SU-DHL-6 (cell line): Measurements from ENCODE around the gene EHD4.

Experiments
- H2AFZ ChIP-seq: fragments of 200-600 bp; sonication (generic); 2 replicates; pipeline ENCODE4 v1.6.1; 2014; ENCODE audit warnings: low read depth, mild to moderate bottlenecking, moderate library complexity, mixed read lengths, antibody characterized with exemption, low read length; ENCODE audit not compliant: severe bottlenecking
- H3F3A ChIP-seq: fragments of 200-600 bp; shearing (Covaris generic); 2 replicates; pipeline ENCODE4 v1.6.0; 2016; ENCODE audit warnings: antibody characterized with exemption, mild to moderate bottlenecking; ENCODE audit not compliant: insufficient read depth
- H3K27ac ChIP-seq: fragments of 200-600 bp; sonication (generic); 2 replicates; pipeline ENCODE4 v1.5.1; 2016; ENCODE audit warnings: low read depth, mild to moderate bottlenecking, low read length, moderate library complexity, mixed read lengths
- H3K27me3 ChIP-seq: fragments of 200-600 bp; sonication (generic), shearing (Covaris generic); 2 replicates; pipeline ENCODE4 v1.6.0; 2014; ENCODE audit warnings: mild to moderate bottlenecking, low read length
- H3K36me3 ChIP-seq: fragments of 200-600 bp; sonication (generic); 2 replicates; pipeline ENCODE4 v1.6.1; 2014; ENCODE audit warnings: mild to moderate bottlenecking, low read length, mixed read lengths
- H3K4me2 ChIP-seq: fragments of 300-600, 200-600 bp; shearing (Covaris generic), sonication (generic); 2 replicates; pipeline ENCODE4 v1.6.0; 2014; ENCODE audit warnings: low read length, low read depth, mild to moderate bottlenecking; ENCODE audit not compliant: poor library complexity, severe bottlenecking
- H3K4me3 ChIP-seq: fragments of 200-600 bp; sonication (generic); 2 replicates; pipeline ENCODE4 v1.5.1; 2014; ENCODE audit warnings: antibody characterized with exemption, low read length, mild to moderate bottlenecking, mixed read lengths; ENCODE audit not compliant: insufficient read depth, poor library complexity, severe bottlenecking
- H3K79me2 ChIP-seq: fragments of 200-600 bp; sonication (generic); 2 replicates; pipeline ENCODE4 v1.6.1; 2014; ENCODE audit warnings: mild to moderate bottlenecking, low read length, moderate library complexity; ENCODE audit not compliant: insufficient read depth
- H3K9ac ChIP-seq: fragments of 200-600 bp; sonication (generic); 2 replicates; pipeline ENCODE4 v1.7.0; 2014; ENCODE audit warnings: mild to moderate bottlenecking, low read length
- H3K9me2 ChIP-seq: fragments of 200-600 bp; sonication (generic); replicated peaks from 2 replicates; pipeline ENCODE4 v1.6.1; 2014; ENCODE audit warnings: low read length; ENCODE audit not compliant: insufficient read depth
- H3K9me3 ChIP-seq: fragments of 200-600 bp; sonication (generic); 2 replicates; pipeline ENCODE4 v1.6.1; 2014; ENCODE audit warnings: low read length, mixed read lengths; ENCODE audit not compliant: insufficient read depth
- H4K20me1 ChIP-seq: fragments of 200-600 bp; sonication (generic); 2 replicates; pipeline ENCODE4 v1.6.1; 2014; ENCODE audit warnings: low read depth, mild to moderate bottlenecking, antibody characterized with exemption, low read length, moderate library complexity, mixed read lengths
- EZH2phosphoT487 ChIP-seq: fragments of 200-600 bp; sonication (generic), shearing (Covaris generic); conservative IDR thresholded peaks from 2 replicates; pipeline ENCODE4 v1.6.1; 2018; ENCODE audit warnings: mild to moderate bottlenecking, antibody characterized with exemption, low read length, moderate library complexity, mixed read lengths
- TF ChIP-seq, protein P1 (sequence below): fragments of 200-600 bp; sonication (generic); IDR thresholded peaks from one replicate; pipeline ENCODE4 v1.5.1; 2017; ENCODE audit warnings: antibody characterized with exemption, mild to moderate bottlenecking, low read length, moderate library complexity; ENCODE audit not compliant: insufficient read depth, poor library complexity, severe bottlenecking

Gene EHD4

DNA sequence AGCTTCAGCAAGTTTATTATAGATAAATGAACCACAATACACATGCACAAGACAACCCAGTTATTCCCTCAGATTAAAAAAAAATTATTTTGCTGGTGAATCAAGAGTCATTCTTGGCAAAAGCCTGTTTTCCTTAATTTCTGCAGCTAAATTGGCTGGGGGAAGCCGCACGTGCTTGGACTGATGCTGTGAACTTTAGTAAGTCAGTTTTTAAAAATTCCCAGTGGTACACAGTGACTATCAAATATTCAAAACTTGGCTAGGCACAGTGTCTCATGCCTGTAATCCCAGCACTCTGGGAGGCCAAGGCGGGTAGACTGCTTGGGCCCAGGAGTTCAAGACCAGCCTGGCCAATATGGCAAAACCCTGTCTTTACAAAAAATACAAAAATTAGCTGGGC lies 23.9 kb downstream of the EHD4 start:
- Histone ChIP-seq H3K79me2 (no peaks in the 10 kb centered on the region), H4K20me1 (no peaks in the 10 kb centered on the region), H3K4me2 (no peak overlapping the region), H2AFZ (no peak overlapping the region), H3F3A (no peaks in the 10 kb centered on the region), H3K27ac (no peak overlapping the region), H3K9ac (no peak overlapping the region), H3K36me3 (no peaks in the 10 kb centered on the region), H3K9me3 (no peaks in the 10 kb centered on the region), H3K4me3 (no peak overlapping the region), H3K27me3 (no peaks in the 10 kb centered on the region), H3K9me2 (no peaks in the 10 kb centered on the region)
- TF ChIP-seq EZH2phosphoT487 = no peak
- TF ChIP-seq, protein P1, sequence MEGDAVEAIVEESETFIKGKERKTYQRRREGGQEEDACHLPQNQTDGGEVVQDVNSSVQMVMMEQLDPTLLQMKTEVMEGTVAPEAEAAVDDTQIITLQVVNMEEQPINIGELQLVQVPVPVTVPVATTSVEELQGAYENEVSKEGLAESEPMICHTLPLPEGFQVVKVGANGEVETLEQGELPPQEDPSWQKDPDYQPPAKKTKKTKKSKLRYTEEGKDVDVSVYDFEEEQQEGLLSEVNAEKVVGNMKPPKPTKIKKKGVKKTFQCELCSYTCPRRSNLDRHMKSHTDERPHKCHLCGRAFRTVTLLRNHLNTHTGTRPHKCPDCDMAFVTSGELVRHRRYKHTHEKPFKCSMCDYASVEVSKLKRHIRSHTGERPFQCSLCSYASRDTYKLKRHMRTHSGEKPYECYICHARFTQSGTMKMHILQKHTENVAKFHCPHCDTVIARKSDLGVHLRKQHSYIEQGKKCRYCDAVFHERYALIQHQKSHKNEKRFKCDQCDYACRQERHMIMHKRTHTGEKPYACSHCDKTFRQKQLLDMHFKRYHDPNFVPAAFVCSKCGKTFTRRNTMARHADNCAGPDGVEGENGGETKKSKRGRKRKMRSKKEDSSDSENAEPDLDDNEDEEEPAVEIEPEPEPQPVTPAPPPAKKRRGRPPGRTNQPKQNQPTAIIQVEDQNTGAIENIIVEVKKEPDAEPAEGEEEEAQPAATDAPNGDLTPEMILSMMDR = no peak

- Histone ChIP-seq H3K27me3 (no peaks in the 10 kb centered on the region), H4K20me1 (no peaks in the 10 kb centered on the region), H2AFZ (no peak overlapping the region), H3K79me2 (no peaks in the 10 kb centered on the region), H3K27ac (no peak overlapping the region), H3F3A (no peaks in the 10 kb centered on the region), H3K4me2 (no peak overlapping the region), H3K9ac (no peak overlapping the region), H3K4me3 (no peak overlapping the region), H3K36me3 (no peaks in the 10 kb centered on the region), H3K9me2 (no peaks in the 10 kb centered on the region), H3K9me3 (no peaks in the 10 kb centered on the region)
- TF ChIP-seq EZH2phosphoT487 = no peak
- TF ChIP-seq, protein P1 = no peak
Observed at GRCh38 chr15:41946970-41947369, 25.4 kb downstream of the EHD4 start.

- no peaks in the 10 kb centered on the region for H3K27me3 ChIP-seq
- H3K9me3 ChIP-seq = no peaks in the 10 kb centered on the region
- no peaks in the 10 kb centered on the region for H4K20me1 ChIP-seq
- H3K4me3 ChIP-seq = no peak overlapping the region
- no peak overlapping the region for H2AFZ ChIP-seq
- H3K79me2 ChIP-seq = no peaks in the 10 kb centered on the region
- no peaks in the 10 kb centered on the region for H3K9me2 ChIP-seq
- no peaks in the 10 kb centered on the region for H3F3A ChIP-seq
- TF ChIP-seq EZH2phosphoT487 = no peak
- TF ChIP-seq, protein P1 = no peak
- no peaks in the 10 kb centered on the region for H3K36me3 ChIP-seq
- no peak overlapping the region for H3K4me2 ChIP-seq
- H3K27ac ChIP-seq = no peak overlapping the region
- no peak overlapping the region for H3K9ac ChIP-seq
Observed at GRCh38 chr15:41945731-41946130, 26.6 kb downstream of the EHD4 start.

GRCh38 chr15:41945221-41945620 lies 27.1 kb downstream of the EHD4 start:
- no peaks in the 10 kb centered on the region for H3K9me3 ChIP-seq
- no peak overlapping the region for H3K9ac ChIP-seq
- no peak overlapping the region for H3K4me3 ChIP-seq
- H3K27me3 ChIP-seq = no peaks in the 10 kb centered on the region
- no peak overlapping the region for H2AFZ ChIP-seq
- H3K4me2 ChIP-seq = no peak overlapping the region
- H3K9me2 ChIP-seq = no peaks in the 10 kb centered on the region
- no peak for TF ChIP-seq EZH2phosphoT487
- TF ChIP-seq, protein P1 = no peak
- H4K20me1 ChIP-seq = no peaks in the 10 kb centered on the region
- no peaks in the 10 kb centered on the region for H3F3A ChIP-seq
- H3K36me3 ChIP-seq = no peaks in the 10 kb centered on the region
- H3K27ac ChIP-seq = no peak overlapping the region
- no peaks in the 10 kb centered on the region for H3K79me2 ChIP-seq
